Testis (tissue), 3 donors: ENCODE measurements around the gene IRAK4. TPM values are rescaled to one million over a fixed set of nuclear protein-coding genes. Genes with fewer than 3 reads are reported as not detected.

Experiments used
- DNase-seq: peaks from one replicate; pipeline ENCODE4 v3.0.0-alpha.2; 2019
- H3K27ac ChIP-seq, 2 donors: fragments of 200-600 bp; sonication (generic); one replicate each; pipeline ENCODE4 v1.5.1; 2019
- H3K27me3 ChIP-seq: fragments of 200-600 bp; sonication (generic); one replicate; pipeline ENCODE4 v1.5.1; 2019
- H3K36me3 ChIP-seq: fragments of 200-600 bp; sonication (generic); one replicate; pipeline ENCODE4 v1.5.1; 2017; ENCODE audit warnings: low read depth; ENCODE audit errors: missing control alignments
- H3K4me1 ChIP-seq: fragments of 200-600 bp; sonication (generic); one replicate; pipeline ENCODE4 v1.5.1; 2019
- H3K4me3 ChIP-seq, 2 donors: fragments of 200-600 bp; sonication (generic); one replicate each; pipeline ENCODE4 v1.5.1; 2017 to 2019
- H3K9me3 ChIP-seq: fragments of 200-600 bp; sonication (generic); one replicate; pipeline ENCODE4 v1.5.1; 2017
- CTCF ChIP-seq, 3 experiments: fragments of 450-650 bp in 2 of 3; fragments of 200-600 bp in 1 of 3; sonication (generic) in 1 of 3; IDR thresholded peaks; one replicate each; pipeline ENCODE4 v1.5.1; 2016 to 2019; ENCODE audit warnings: antibody characterized with exemption in 3 of 3, mild to moderate bottlenecking in 2 of 3, moderate library complexity in 1 of 3
- POLR2A ChIP-seq: fragments of 450-650 bp; IDR thresholded peaks from one replicate; pipeline ENCODE4 v1.6.1; 2017; ENCODE audit warnings: antibody characterized with exemption, mild to moderate bottlenecking, moderate library complexity
- WGBS, 2 donors: methylation state at CpG; one replicate each; pipeline ENCODE4 v1.1.5; 2018; 5-methylcytosine and 5-hydroxymethylcytosine counted together
- intact Hi-C: fragments of 100-400 bp; cut with DNase I; formaldehyde crosslinking; loops from one replicate; pipeline ENCODE4 v1.15.1; 2023; ENCODE audit warnings: low total_unique reads
- polyA plus RNA-seq: library from polyadenylated mRNA; stranded (reverse); fragments of 350-450 nt; fragmentation: Illumina TruSeq; extraction: RNeasy Lipid Tissue Mini Kit (QIAGEN cat#74804); gene quantifications from one replicate; pipeline ENCODE4 v1.2.3, GENCODE V29; 2014; ENCODE audit warnings: low read depth, low replicate concordance; ENCODE audit not compliant: insufficient read depth
- total RNA-seq, 2 donors: library from RNA; depleted of rRNA; stranded (reverse); fragments of >200 nt; gene quantifications; one replicate each; pipeline ENCODE4 v1.2.3, GENCODE V29; 2016

The IRAK4 gene
- total and polyA plus RNA-seq, 3 donors from 2014 or later: 14.0 to 19.6 (median 16.4) TPM

- no peak overlapping the region for H3K27ac ChIP-seq
- H3K36me3 ChIP-seq: no peaks in the 10 kb centered on the region
- intact Hi-C loops: no loop called here
- 74 to 80% methylated on average over 2 of the region's 2 CpGs for WGBS, 2 donors
- no peaks in the 10 kb centered on the region for H3K9me3 ChIP-seq
- no peak for DNase-seq
- H3K4me3 ChIP-seq: no peak overlapping the region
- H3K27me3 ChIP-seq: no peaks in the 10 kb centered on the region
- H3K4me1 ChIP-seq: no peaks in the 10 kb centered on the region
- peak in 1 of 3 experiments; percentile 17 for TF ChIP-seq CTCF (IDR thresholded peaks at IDR 0.05)
- no peak for TF ChIP-seq POLR2A
These were observed 30.6 kb upstream of the IRAK4 start for GRCh38 chr12:43728117-43728516.

GRCh38 chr12:43728698-43729097 lies 30.1 kb upstream of the IRAK4 start:
- no peaks in the 10 kb centered on the region for H3K27me3 ChIP-seq
- TF ChIP-seq POLR2A (no peak), CTCF (IDR thresholded peaks at IDR 0.05) (no peak)
- no peak for DNase-seq
- 74 to 80% methylated on average over 1 of the region's 1 CpG for WGBS, 2 donors
- no peak overlapping the region for H3K4me3 ChIP-seq
- no peaks in the 10 kb centered on the region for H3K4me1 ChIP-seq
- H3K36me3 ChIP-seq: no peaks in the 10 kb centered on the region
- H3K9me3 ChIP-seq: no peaks in the 10 kb centered on the region
- H3K27ac ChIP-seq: no peak overlapping the region
- intact Hi-C loops: no loop called here

GRCh38 chr12:43730283-43730682 lies 28.5 kb upstream of the IRAK4 start:
- no peaks in the 10 kb centered on the region for H3K4me1 ChIP-seq
- no peak overlapping the region for H3K4me3 ChIP-seq
- TF ChIP-seq POLR2A (no peak), CTCF (IDR thresholded peaks at IDR 0.05) (no peak)
- H3K36me3 ChIP-seq: no peaks in the 10 kb centered on the region
- intact Hi-C loops: no loop called here
- no peaks in the 10 kb centered on the region for H3K9me3 ChIP-seq
- no peak for DNase-seq
- WGBS, 2 donors: 81 to 84% methylated on average over 4 of the region's 4 CpGs
- H3K27me3 ChIP-seq: no peaks in the 10 kb centered on the region
- no peak overlapping the region for H3K27ac ChIP-seq

- whole genome bisulfite sequencing, 2 donors: 89 to 90% methylated on average over 3 of the region's 3 CpGs
- H3K27me3 ChIP-seq: no peaks in the 10 kb centered on the region
These were observed 25.1 kb upstream of the IRAK4 start for GRCh38 chr12:43733687-43734086.

More at GRCh38 chr12:43733687-43734086, 25.1 kb upstream of the IRAK4 start:
- intact Hi-C loops: no loop called here
- no peaks in the 10 kb centered on the region for H3K9me3 ChIP-seq
- no peaks in the 10 kb centered on the region for H3K4me1 ChIP-seq
- no peaks in the 10 kb centered on the region for H3K36me3 ChIP-seq
- H3K4me3 ChIP-seq: no peak overlapping the region
- H3K27ac ChIP-seq: no peak overlapping the region
- TF ChIP-seq CTCF (IDR thresholded peaks at IDR 0.05) (no peak), POLR2A (no peak)
- no peak for DNase-seq
